GM19238 (cell line): Measurements from ENCODE around the gene LSM3.

ENCODE experiments used
- DNase-seq: peaks from one replicate; pipeline ENCODE4 v3.0.0; 2011; ENCODE audit warnings: low spot score; ENCODE audit not compliant: insufficient read length

Gene LSM3

DNA sequence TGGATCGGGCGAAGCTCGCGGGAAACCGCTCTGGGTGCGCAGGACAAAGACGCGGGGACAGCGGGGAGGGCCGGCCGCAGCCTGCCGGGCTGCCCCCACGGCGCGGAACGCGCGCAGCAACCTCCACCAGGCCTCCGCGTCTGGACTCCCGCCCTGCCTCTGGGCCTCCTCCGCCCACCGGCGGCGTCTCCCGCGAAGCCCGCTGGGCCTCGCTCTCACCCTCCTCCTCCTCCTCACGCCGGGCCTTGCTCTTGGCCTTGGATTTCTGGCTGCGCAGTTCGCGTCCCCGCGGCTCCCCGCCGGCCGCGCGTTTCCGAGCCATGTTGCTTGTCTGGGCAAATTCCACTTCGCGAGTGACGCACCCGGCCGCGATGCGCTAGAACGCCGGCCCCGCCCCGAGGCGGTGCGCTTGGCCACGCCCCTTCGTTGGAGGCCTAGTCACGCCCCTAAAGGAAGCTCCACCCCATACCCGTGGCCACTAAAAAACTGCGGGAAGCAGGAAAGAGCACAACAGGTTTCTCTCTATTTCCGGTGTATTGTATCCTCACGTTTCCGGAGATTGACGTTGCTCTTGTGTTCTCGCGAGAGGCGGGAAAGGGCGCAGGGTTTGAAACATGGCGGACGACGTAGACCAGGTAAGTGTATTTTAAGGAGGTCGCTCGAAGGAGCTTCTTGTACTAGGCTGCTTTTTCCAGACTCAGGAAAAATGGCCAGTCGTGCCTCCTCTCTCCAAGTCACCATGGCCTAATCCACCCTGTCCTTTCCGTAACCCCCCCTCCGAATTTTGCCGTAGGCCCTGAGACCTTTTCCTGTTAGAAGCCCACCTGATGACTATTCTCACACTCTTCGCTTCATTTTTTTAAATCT, at the start of gene LSM3, which contains the start of gene XPC:
LSM3 (plus strand) TSS at position 571 of the 867 bp plus-strand sequence; CDS start at position 615, 44 bp downstream.
XPC (minus strand) TSS at position 355 of the 867 bp plus-strand sequence; CDS start at position 322, 33 bp downstream.
- DNase-seq: peak; percentile 76

DNA sequence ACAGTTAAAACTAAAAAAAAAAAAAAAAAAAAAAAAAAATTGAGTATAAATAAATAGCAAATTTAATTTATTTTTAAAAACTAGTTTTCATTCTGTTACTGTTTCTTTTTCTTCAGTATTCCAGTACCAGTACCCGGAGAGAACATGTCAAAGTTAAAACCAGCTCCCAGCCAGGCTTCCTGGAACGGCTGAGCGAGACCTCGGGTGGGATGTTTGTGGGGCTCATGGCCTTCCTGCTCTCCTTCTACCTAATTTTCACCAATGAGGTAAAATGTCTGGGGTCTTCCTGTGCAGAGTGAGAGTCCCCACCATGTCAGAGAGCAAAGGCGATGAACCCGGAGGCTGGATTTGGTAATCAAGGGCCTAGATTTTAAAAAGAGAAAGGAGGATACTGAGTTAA, 49.3 kb upstream of the LSM3 start:
- DNase-seq: no peak

DNA sequence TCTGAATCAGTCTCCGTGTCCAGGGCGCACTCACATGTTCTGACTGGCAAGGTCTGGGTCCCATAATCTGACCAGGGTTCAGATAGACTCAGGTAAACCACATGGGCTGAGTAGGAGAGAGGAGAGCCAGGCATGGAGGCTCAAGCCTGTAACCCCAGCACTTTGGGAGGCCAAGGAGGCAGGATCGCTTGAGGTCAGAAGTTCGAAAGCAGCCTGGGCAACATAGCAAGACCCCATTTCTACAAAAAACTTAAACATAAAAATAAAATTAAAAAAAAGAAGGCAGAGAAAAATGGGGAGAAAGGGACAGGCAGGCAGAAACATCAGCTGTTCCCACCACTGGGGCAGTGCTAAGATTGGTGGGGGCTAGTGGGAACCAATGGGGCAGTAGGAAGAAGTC, 48.4 kb upstream of the LSM3 start:
- no peak for DNase-seq

DNA sequence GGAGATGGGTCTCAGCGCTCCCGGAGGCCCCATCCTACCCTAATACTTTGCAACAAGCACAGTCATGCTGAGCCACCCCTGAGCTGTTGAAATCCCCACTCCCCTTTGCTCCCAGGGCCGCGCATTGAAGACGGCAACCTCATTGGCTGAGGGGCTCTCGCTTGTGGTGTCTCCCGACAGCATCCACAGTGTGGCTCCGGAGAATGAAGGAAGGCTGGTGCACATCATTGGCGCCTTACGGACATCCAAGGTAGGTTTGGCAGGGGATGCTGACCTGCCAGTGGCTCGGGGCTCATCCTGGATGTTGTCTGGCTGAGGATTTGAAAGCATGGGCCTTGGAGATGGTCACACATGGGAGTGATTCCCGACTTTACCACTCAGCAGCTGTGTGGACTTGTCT, 47.9 kb upstream of the LSM3 start:
- DNase-seq: no peak

DNA sequence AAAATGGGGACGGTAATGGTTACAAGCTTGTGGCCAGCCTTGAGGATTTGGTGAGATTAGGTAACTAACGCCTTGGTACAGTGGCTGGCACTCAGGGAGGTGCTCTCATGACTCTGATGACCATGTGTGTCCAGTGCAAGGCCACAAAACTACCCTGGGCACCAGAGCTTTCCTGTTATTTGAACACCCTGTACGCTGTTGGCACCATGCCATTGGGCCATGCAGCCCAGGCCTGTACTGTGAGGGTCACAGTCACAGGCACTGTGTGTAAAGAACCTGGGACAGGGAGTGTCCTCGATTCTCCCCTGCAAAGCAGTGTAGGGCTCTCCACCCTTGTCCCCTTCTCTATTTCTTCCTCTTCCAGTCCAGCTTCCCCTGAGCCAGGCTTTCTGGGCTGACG, 47.5 kb upstream of the LSM3 start:
- DNase-seq: no peak

DNA sequence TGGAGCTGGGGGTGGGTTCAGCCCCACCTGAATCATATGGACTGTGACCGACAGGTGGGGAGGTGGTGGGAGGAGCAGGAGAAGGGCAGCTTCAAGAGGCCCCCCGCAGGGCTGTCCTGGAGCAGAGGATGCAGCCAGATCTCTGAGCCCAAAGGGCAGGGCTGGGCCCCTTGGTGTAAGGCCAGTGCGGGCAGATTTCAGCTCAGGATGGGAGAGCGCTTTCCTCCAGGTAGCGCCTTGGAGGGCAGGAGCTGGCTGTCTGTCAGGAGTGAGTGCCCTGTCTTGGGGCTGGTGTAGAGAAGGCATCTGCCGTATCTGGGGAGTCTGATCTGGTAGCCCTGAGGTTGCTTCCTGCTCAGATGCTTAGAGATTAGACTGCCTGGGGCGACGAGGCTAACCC, 46.5 kb upstream of the LSM3 start:
- DNase-seq: no peak

DNA sequence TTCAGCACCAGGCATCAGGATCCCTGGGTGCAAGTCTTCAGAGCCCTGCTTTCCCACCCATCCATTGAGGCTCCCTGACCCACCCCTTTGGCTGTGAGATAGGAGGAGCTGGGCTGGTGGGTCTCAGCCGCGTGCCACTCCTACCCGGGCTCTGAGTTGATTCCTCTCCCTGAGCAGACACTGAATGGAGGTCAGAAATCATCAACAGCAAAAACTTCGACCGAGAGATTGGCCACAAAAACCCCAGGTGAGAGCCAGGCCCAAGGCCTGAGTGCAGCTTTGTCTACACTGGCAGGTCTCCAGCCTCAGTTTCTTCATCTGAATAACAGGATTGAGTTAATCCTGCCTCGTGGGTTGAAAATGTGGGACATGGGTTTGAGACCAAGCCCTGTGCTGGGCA, 45.9 kb upstream of the LSM3 start:
- DNase-seq: no peak

DNA sequence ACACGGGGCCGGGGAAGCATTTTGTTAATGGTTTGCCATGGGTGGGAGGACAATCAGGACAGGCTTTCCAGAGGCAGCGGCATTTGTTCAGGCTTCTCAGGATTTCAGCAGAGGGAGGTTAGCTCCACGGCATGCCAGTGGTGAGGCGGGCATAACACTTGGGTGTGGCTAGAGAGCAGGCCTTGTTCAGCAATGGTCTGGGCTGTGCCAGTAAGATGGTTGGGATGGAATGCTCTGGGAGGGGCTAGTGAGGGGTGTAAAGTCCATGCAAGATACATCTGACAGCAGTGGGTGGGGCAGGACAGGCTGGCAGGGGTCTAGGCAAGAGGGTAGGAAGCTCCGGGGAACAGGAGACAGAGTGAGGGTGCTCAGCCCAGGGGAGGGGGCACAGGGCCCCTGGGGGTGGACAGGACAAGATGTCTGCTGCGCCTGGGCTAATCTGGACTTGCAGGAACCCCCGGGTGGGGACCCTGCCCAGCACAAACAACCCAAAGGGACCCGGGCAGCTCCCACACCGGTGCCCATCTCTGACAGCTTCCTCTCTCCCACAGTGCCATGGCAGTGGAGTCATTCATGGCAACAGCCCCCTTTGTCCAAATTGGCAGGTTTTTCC, 45.3 kb upstream of the LSM3 start:
- DNase-seq: no peak

DNA sequence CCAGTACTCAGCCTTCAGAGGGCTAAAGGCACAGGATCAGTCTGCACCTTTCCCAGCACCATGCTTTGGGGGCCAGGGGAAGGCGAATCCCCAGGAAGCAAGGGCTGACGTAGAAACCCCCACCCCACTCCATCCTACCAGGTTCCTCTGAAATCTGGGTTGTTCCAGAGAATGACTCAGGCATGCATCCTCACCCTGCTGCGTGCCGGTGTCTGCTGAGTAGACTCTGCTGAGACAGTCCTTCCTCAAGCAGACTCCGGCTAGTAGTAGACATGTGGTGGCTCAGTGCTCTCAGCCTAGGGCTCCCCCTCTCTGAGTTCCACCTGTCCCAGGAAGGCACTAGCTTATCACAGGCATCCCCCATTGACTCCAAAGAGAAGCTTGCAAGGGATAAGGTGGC, 44.7 kb upstream of the LSM3 start:
- DNase-seq: no peak

DNA sequence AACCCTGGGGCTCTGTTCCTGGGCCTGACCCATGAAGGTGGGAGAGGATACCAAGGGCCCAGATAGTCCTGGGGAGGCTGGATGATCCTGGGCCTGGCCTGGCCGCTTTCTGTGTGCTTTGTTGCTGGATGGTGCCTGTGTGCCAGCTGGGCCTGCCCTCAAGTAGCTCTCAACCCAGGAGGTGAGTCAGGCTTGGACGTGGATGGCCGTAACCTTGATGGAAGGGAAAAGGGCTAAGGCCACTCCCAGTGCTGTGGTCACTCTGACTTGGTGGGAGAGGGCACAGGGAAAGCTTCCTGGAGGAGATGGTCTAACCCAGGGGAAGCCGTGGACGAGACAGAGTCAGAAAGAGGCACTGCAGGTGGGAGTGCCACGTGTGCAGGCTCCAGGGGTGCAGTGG, 44.3 kb upstream of the LSM3 start:
- DNase-seq: no peak

DNA sequence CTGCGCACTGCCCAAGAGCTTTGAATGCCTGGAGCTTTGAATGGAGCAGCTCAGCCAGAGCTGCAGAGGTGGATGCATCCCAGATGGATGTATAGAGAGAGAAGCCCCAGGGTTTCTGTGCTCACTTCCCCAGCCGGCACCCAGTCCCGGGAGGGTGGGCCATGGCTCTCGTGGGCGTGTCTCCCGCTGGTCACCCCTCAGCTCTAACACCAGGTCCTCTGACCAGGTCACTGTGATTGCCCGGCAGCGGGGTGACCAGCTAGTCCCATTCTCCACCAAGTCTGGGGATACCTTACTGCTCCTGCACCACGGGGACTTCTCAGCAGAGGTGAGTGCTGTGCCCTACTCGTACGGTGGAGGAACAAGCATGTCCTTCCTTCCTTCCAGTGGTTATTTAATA, 43.0 kb upstream of the LSM3 start:
- no peak for DNase-seq

DNA sequence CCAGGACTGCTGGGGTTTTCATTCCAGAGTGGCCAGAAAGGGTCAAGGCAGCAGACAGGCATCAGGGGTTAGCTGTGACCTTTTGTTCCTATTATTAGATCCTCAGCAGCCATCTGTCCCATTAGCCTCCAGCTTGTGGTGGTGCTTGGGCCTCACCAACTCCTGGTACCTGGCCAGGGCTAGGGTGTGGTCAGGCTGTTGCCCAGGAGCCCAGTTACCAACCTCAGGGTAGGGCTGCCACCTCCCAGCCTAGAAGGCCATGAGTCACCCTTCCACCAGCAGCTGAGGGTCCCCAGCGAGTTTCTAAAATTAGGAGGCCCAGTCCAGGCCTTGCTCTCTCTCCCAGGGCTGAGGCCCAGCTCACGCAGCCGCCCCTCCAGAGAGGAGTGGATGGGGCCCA, 41.6 kb upstream of the LSM3 start:
- no peak for DNase-seq

DNA sequence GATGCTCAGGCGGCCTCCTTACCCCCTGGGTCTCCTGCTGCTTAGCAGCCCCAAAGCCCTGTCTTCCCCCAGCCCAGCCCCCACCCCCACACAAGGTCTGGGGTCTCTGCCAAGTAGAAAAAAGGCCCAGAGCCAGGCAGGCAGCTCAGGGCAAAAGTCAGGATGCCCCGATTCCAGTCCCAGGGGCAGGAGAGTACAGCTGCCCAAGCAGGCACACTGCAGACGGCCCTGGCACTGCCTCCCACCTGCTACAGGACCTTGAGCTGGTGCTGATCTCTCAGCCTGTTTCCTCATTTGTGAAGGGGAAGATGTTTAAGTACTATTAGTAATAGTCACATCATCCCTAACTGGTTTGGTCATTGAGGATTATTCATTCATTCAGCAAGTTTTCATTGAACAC, 41.2 kb upstream of the LSM3 start:
- no peak for DNase-seq

DNA sequence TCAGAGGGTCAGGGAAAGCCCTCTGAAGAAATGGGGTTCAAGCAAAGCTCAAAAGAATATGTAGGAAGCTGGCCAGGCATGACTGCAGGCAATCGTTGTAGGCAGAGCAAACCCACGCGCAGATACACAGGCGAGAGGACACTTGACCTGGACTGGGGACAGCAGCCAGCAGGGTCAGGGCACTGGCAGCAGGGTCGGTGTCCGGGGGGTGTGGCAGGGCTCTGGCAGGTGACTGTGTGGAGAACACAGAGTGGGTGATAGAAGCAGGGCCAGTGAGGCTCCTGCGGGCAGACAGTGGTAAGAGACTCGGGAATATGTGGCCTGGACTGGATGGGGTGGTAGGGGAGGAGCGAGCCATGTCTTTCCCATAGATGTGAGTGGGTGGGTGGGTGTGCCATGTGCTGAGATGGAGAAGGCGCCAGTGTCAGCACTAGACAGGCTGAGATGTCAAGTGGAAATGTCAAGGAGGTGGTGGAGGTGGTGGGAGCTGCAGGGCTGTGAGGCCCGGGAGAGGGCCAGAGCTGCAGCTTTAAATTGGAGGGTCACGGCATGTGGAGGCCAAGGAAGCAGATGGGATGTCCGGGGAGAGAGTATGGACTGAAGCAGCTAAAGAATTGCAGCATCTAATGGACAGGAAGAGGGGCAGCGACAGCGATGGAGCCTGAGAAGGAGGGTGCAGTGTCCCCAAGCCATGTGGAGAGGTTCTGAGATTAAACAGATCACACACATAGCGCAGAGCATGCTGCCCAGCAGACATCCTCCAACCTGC, 40.3 kb upstream of the LSM3 start:
- no peak for DNase-seq

DNA sequence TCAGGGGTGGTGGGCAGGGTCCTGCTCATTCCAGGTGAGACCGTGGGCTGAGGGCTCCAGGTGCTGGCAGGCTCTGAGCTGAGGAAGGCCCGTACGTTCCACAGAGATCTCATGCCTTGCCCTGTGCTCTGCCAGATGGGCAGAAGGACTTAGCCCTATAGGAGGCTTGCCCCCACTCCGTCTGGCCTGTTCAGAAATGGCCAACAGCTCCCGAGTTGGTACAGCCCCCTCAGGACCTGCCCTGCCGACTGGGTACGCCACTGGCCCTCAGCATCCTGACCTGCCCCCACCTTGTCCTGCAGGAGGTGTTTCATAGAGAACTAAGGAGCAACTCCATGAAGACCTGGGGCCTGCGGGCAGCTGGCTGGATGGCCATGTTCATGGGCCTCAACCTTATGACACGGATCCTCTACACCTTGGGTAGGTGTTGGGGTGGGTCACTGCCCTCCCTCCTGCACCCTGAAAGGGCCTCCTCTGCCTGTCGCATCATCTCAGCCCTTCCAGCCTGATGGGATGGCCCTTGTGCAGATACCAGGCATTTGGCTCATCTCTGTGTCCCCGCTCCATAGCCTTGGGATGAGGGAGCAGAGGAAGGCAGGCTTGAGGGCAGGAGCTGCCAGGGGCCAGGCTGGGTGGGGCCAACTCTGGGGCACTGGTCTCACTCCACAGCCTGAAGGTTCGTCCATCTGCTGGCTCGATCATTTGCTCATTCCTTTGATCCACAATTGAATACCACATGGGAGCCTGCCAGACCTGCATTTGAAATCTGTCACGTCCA, 39.5 kb upstream of the LSM3 start:
- no peak for DNase-seq

DNA sequence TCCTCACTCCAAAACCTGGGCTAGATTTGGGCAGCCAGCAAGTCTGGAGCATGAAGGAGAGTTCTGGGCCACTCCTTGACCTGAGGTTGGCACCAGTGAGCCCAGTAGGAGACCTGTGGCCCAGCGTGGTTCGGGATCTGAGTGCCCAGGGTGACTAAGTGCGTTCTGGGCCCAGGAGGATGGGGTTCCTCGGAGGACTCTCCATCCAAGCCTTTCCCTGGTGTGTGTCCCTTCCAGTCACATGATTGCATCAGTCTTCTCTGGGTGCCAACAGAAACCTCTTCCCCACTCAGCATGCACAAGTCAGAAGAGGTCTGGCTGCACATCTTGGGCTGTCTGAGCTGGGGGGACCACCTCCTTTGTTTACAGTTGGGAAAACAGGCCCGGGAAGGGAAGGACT, 38.8 kb upstream of the LSM3 start:
- no peak for DNase-seq

DNA sequence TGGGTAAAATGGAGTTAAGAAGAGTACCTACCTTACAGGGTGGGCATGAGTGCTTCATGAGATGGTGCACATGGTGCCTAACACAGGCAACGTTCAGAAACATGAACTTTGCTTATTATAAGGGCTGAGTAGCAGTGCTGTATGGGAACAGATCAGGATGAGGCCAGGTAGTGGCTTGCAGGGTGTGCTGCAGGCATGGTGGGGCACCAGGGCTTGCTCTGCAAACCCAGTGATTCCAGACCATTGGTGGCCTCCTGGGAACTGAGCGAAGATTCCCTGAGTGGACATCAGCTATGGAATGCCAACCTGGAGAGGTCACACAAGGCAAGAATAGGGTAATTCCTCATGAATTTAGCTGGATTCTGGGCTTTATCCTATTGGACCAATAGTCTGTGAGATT, 37.9 kb upstream of the LSM3 start:
- DNase-seq: no peak

DNA sequence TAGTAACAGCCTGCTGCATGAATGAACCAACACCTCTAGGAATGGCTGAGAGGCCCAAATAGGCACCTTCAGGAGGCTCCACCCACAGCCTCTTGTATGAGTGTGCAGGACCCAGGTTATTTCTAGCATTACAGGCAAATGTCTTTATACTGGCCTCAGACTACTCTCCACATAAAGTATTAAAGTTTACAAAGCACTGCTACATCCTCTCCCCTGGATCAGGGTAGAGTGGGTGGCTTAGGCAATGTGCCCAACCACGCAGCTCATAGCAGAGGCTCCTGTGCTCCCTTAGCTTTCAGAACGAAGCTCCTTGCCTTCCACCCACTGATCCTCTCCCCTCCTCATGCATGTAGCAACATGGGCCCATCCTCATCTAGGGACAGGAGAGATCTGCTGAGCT, 37.5 kb upstream of the LSM3 start:
- DNase-seq: no peak

DNA sequence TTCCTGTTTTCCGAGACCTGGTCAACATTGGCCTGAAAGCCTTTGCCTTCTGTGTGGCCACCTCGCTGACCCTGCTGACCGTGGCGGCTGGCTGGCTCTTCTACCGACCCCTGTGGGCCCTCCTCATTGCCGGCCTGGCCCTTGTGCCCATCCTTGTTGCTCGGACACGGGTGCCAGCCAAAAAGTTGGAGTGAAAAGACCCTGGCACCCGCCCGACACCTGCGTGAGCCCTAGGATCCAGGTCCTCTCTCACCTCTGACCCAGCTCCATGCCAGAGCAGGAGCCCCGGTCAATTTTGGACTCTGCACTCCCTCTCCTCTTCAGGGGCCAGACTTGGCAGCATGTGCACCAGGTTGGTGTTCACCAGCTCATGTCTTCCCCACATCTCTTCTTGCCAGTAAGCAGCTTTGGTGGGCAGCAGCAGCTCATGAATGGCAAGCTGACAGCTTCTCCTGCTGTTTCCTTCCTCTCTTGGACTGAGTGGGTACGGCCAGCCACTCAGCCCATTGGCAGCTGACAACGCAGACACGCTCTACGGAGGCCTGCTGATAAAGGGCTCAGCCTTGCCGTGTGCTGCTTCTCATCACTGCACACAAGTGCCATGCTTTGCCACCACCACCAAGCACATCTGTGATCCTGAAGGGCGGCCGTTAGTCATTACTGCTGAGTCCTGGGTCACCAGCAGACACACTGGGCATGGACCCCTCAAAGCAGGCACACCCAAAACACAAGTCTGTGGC, 36.8 kb upstream of the LSM3 start:
- DNase-seq: no peak

DNA sequence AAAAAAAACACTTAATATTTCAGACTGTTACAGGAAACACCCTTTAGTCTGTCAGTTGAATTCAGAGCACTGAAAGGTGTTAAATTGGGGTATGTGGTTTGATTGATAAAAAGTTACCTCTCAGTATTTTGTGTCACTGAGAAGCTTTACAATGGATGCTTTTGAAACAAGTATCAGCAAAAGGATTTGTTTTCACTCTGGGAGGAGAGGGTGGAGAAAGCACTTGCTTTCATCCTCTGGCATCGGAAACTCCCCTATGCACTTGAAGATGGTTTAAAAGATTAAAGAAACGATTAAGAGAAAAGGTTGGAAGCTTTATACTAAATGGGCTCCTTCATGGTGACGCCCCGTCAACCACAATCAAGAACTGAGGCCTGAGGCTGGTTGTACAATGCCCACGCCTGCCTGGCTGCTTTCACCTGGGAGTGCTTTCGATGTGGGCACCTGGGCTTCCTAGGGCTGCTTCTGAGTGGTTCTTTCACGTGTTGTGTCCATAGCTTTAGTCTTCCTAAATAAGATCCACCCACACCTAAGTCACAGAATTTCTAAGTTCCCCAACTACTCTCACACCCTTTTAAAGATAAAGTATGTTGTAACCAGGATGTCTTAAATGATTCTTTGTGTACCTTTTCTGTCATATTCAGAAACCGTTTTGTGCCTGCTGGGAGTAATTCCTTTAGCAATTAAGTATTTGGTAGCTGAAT, 35.9 kb upstream of the LSM3 start:
- DNase-seq: no peak
